SW480 (cell line): ENCODE measurements around the gene CPLANE1.
A peak's percentile ranks its signal among the peaks of the same experiment; 100 is the strongest.
"Not testable (repeated sequence)": the region's sequence is repeated elsewhere in the genome, so short reads cannot be mapped to it uniquely, and the experiment has no call there.

Experiments used
- DNase-seq: peaks from one replicate; pipeline ENCODE4 v3.0.0-alpha.2; 2016; ENCODE audit warnings: low spot score

Gene CPLANE1

GRCh38 chr5:37121027-37121426 is 128.1 kb downstream of the CPLANE1 start:
- no peak for DNase-seq

GRCh38 chr5:37120270-37120669 is 128.9 kb downstream of the CPLANE1 start:
- DNase-seq, result no peak

GRCh38 chr5:37116359-37116758 is 132.8 kb downstream of the CPLANE1 start:
- DNase-seq, result no peak

- no peak for DNase-seq
Observed at GRCh38 chr5:37112383-37112991, 136.7 kb downstream of the CPLANE1 start.

- peak; percentile 6 for DNase-seq
Observed at GRCh38 chr5:37111426-37112382, 137.5 kb downstream of the CPLANE1 start.

GRCh38 chr5:37110135-37110534 is 139.0 kb downstream of the CPLANE1 start:
- no peak for DNase-seq

GRCh38 chr5:37109338-37109737 is 139.8 kb downstream of the CPLANE1 start:
- DNase-seq, result no peak

GRCh38 chr5:37103302-37103701 is 145.9 kb downstream of the CPLANE1 start:
- DNase-seq, result no peak

- not testable (repeated sequence) for DNase-seq
Observed at GRCh38 chr5:37099267-37099666, 149.9 kb downstream of the CPLANE1 start.

- DNase-seq, result peak; percentile 34
Observed at GRCh38 chr5:37093795-37094194, 155.4 kb downstream of the CPLANE1 start.

- no peak for DNase-seq
Observed at GRCh38 chr5:37090781-37091180, 158.4 kb downstream of the CPLANE1 start.

GRCh38 chr5:37090123-37090726 is 159.0 kb downstream of the CPLANE1 start:
- DNase-seq, result no peak

- DNase-seq, result no peak
Observed at GRCh38 chr5:37088009-37088408, 161.2 kb downstream of the CPLANE1 start.

- DNase-seq, result peak; percentile 74
Observed at GRCh38 chr5:37086466-37087173, 162.6 kb downstream of the CPLANE1 start.

- not testable (repeated sequence) for DNase-seq
Observed at GRCh38 chr5:37086026-37086425, 163.2 kb downstream of the CPLANE1 start.

GRCh38 chr5:37082977-37083376 is 166.2 kb downstream of the CPLANE1 start:
- DNase-seq, result not testable (repeated sequence)

GRCh38 chr5:37080697-37081096 is 168.5 kb downstream of the CPLANE1 start:
- DNase-seq, result no peak

- no peak for DNase-seq
Observed at GRCh38 chr5:37077146-37077545, 172.0 kb downstream of the CPLANE1 start.

GRCh38 chr5:37075399-37075950 is 173.7 kb downstream of the CPLANE1 start:
- DNase-seq, result no peak

- no peak for DNase-seq
Observed at GRCh38 chr5:37071901-37072581, 177.1 kb downstream of the CPLANE1 start.

- DNase-seq, result no peak
Observed at GRCh38 chr5:37071487-37071886, 177.7 kb downstream of the CPLANE1 start.
